ENCODE data around the gene CFB. TPM values are rescaled to one million over a fixed set of nuclear protein-coding genes. Genes with fewer than 3 reads are reported as not detected.

CFB gene
- total and polyA plus RNA-seq, 7 experiments from 2014 or later, result 0.56 to 1.8 (median 1.4) TPM; not detected in 2

GRCh38 chr6:31898383-31899011, 47.4 kb upstream of the CFB start:
- peak in 7 of 9 donors; percentile 54 to 68 (median 63) for DNase-seq
- peak overlapping the region; percentile 93 for H3K4me3 ChIP-seq (ENCODE audit: low read length)
- H3K4me1 ChIP-seq (ENCODE audit: control insufficient read depth in 2 of 2, insufficient read depth in 2 of 2, low read length in 2 of 2), result peaks cover 19 to 23% of the 10 kb centered on the region in 2 donors

GRCh38 chr6:31899215-31899614, 46.7 kb upstream of the CFB start:
- H3K4me1 ChIP-seq (ENCODE audit: control insufficient read depth in 2 of 2, insufficient read depth in 2 of 2, low read length in 2 of 2), result peaks cover 19 to 23% of the 10 kb centered on the region in 2 donors
- intact Hi-C loops (cut with micrococcal nuclease), result loop anchor here (2.0 to 10.0 kb wide), 6 partner anchors 102 to 1070 kb away; partner anchors contain the start of genes AGPAT1 (in 1 of the 2), BRD2 (in 1 of the 2), FKBPL (in 1 of the 2) and GPSM3 (in 1 of the 2)
- Mint-ChIP-seq H3K27ac (peak overlapping the region in 8 of 9 donors; percentile 15 to 95 (median 78)), H3K27me3 (peaks cover 0 to 5% (median 0%) of the 10 kb centered on the region in 5 donors), H3K4me3 (peak overlapping the region; percentile 67 to 99 (median 86)), H3K4me1 (peaks cover 30 to 50% (median 44%) of the 10 kb centered on the region in 7 donors), H3K36me3 (peaks cover 0 to 8% (median 0%) of the 10 kb centered on the region in 5 donors), H3K9me3 (peaks cover 0 to 3% (median 0%) of the 10 kb centered on the region in 11 donors)
- H3K36me3 ChIP-seq (ENCODE audit: control insufficient read depth in 2 of 3, insufficient read depth in 3 of 3, low read length in 3 of 3), result peaks cover 0 to 10% (median 0%) of the 10 kb centered on the region in 3 experiments
- no peaks in the 10 kb centered on the region for H3K27me3 ChIP-seq (ENCODE audit: control insufficient read depth in 2 of 2, insufficient read depth in 2 of 2, low read length in 2 of 2)
- DNase-seq (no peak), ATAC-seq (no peak)
- POLR2A ChIA-PET, result interaction anchor here (1.1 to 2.3 kb wide), 4 partner anchors 9 to 1069 kb away, joined by 4 to 13 read pairs (median 7); partner anchors contain the start of genes BRD2, NEU1 and SKIC2
- H3K4me3 ChIP-seq (ENCODE audit: low read length), result no peak overlapping the region
- no peaks in the 10 kb centered on the region for H3K9me3 ChIP-seq (ENCODE audit: control insufficient read depth in 2 of 3, low read length in 3 of 3)
- peak overlapping the region; percentile 96 for H3K27ac ChIP-seq (ENCODE audit: low read depth, low read length)
- CTCF ChIA-PET, result interaction anchor here (1.5 kb wide), 1 partner anchor 36 kb away, joined by 4 read pairs; the partner anchor contains the start of gene NEU1

More at GRCh38 chr6:31898383-31899011, 47.4 kb upstream of the CFB start:
- peaks cover 0 to 11% (median under 1%) of the 10 kb centered on the region in 3 experiments for H3K36me3 ChIP-seq (ENCODE audit: control insufficient read depth in 2 of 3, insufficient read depth in 3 of 3, low read length in 3 of 3)
- ATAC-seq, result peak; percentile 41
- intact Hi-C loops (cut with micrococcal nuclease), result loop anchor here (1.0 to 10.0 kb wide), 11 partner anchors 61 to 1070 kb away; partner anchors contain the start of genes ABHD16A (in 2 of the 2), AGPAT1 (in 1 of the 2), BAG6 (in 1 of the 2) and BRD2 (in 1 of the 2)
- peak overlapping the region; percentile 96 for H3K27ac ChIP-seq (ENCODE audit: low read depth, low read length)
- H3K27me3 Mint-ChIP-seq, result peaks cover 0 to 2% (median 0%) of the 10 kb centered on the region in 5 donors
- H3K4me3 Mint-ChIP-seq, result peak overlapping the region; percentile 92 to 99 (median 96)
- ChIA-PET POLR2A (interaction anchor here (0.6 to 2.3 kb wide), 15 partner anchors 10 to 1070 kb away, joined by 3 to 13 read pairs (median 4); partner anchors contain the start of genes ATF6B, BAG6, BRD2 and C6orf47), CTCF (interaction anchor here (0.6 to 1.5 kb wide), 6 partner anchors 9 to 895 kb away, joined by 3 to 4 read pairs (median 4); partner anchors contain the start of gene NEU1)
- no peaks in the 10 kb centered on the region for H3K27me3 ChIP-seq (ENCODE audit: control insufficient read depth in 2 of 2, insufficient read depth in 2 of 2, low read length in 2 of 2)
- H3K27ac Mint-ChIP-seq, result peak overlapping the region; percentile 91 to 99 (median 97)
- peaks cover 30 to 50% (median 44%) of the 10 kb centered on the region in 7 donors for H3K4me1 Mint-ChIP-seq
- peaks cover 0 to 8% (median 2%) of the 10 kb centered on the region in 5 donors for H3K36me3 Mint-ChIP-seq
- H3K9me3 Mint-ChIP-seq, result peaks cover 0 to 3% (median 0%) of the 10 kb centered on the region in 11 donors
- H3K9me3 ChIP-seq (ENCODE audit: control insufficient read depth in 2 of 3, low read length in 3 of 3), result no peaks in the 10 kb centered on the region

GRCh38 chr6:31899882-31900722, 45.8 kb upstream of the CFB start:
- POLR2A ChIA-PET, result interaction anchor here (0.6 to 1.3 kb wide), 2 partner anchors 37 to 315 kb away, joined by 3 to 5 read pairs; partner anchors contain the start of gene NEU1
- peaks cover 0 to 3% (median 0%) of the 10 kb centered on the region in 11 donors for H3K9me3 Mint-ChIP-seq
- peaks cover 0 to 10% (median 0%) of the 10 kb centered on the region in 3 experiments for H3K36me3 ChIP-seq (ENCODE audit: control insufficient read depth in 2 of 3, insufficient read depth in 3 of 3, low read length in 3 of 3)
- H3K36me3 Mint-ChIP-seq, result peaks cover 0 to 7% (median 0%) of the 10 kb centered on the region in 5 donors
- no peaks in the 10 kb centered on the region for H3K27me3 ChIP-seq (ENCODE audit: control insufficient read depth in 2 of 2, insufficient read depth in 2 of 2, low read length in 2 of 2)
- H3K4me3 ChIP-seq (ENCODE audit: low read length), result no peak overlapping the region
- intact Hi-C loops (cut with micrococcal nuclease), result loop anchor here (2.0 to 10.0 kb wide), 6 partner anchors 103 to 1069 kb away; partner anchors contain the start of genes AGPAT1 (in 1 of the 2), BRD2 (in 1 of the 2), FKBPL (in 1 of the 2) and GPSM3 (in 1 of the 2)
- H3K4me1 Mint-ChIP-seq, result peaks cover 30 to 50% (median 44%) of the 10 kb centered on the region in 7 donors
- peaks cover 0 to 5% (median 0%) of the 10 kb centered on the region in 5 donors for H3K27me3 Mint-ChIP-seq
- no peak for DNase-seq
- no peak overlapping the region for H3K27ac ChIP-seq (ENCODE audit: low read depth, low read length)
- peak overlapping the region; percentile 12 to 99 (median 86) for H3K4me3 Mint-ChIP-seq
- H3K27ac Mint-ChIP-seq, result peak overlapping the region in 7 of 9 donors; percentile 15 to 91 (median 77)
- no peaks in the 10 kb centered on the region for H3K9me3 ChIP-seq (ENCODE audit: control insufficient read depth in 2 of 3, low read length in 3 of 3)
- CTCF ChIA-PET, result no interaction called here
- peaks cover 19 to 23% of the 10 kb centered on the region in 2 donors for H3K4me1 ChIP-seq (ENCODE audit: control insufficient read depth in 2 of 2, insufficient read depth in 2 of 2, low read length in 2 of 2)
- no peak for ATAC-seq

GRCh38 chr6:31900917-31901414, 44.9 kb upstream of the CFB start:
- Histone ChIP-seq H3K27ac (ENCODE audit: low read depth, low read length) (peak overlapping the region; percentile 83), H3K27me3 (ENCODE audit: control insufficient read depth in 2 of 2, insufficient read depth in 2 of 2, low read length in 2 of 2) (no peaks in the 10 kb centered on the region), H3K4me3 (ENCODE audit: low read length) (peak overlapping the region; percentile 80), H3K4me1 (ENCODE audit: control insufficient read depth in 2 of 2, insufficient read depth in 2 of 2, low read length in 2 of 2) (peaks cover 19 to 23% of the 10 kb centered on the region in 2 donors), H3K9me3 (ENCODE audit: control insufficient read depth in 2 of 3, low read length in 3 of 3) (no peaks in the 10 kb centered on the region), H3K36me3 (ENCODE audit: control insufficient read depth in 2 of 3, insufficient read depth in 3 of 3, low read length in 3 of 3) (peaks cover 0 to 6% (median 0%) of the 10 kb centered on the region in 3 experiments)
- Mint-ChIP-seq H3K9me3 (peaks cover 0 to 3% (median 0%) of the 10 kb centered on the region in 11 donors), H3K36me3 (peaks cover 0 to 7% (median 0%) of the 10 kb centered on the region in 5 donors), H3K27ac (peak overlapping the region in 5 of 9 donors; percentile 6 to 85 (median 36)), H3K4me1 (peaks cover 25 to 41% (median 39%) of the 10 kb centered on the region in 7 donors), H3K27me3 (peaks cover 0 to 5% (median 0%) of the 10 kb centered on the region in 5 donors), H3K4me3 (peak overlapping the region; percentile 42 to 96 (median 86))
- ChIA-PET POLR2A (interaction anchor here (1.3 kb wide), 1 partner anchor 38 kb away, joined by 5 read pairs; the partner anchor contains the start of gene NEU1), CTCF (no interaction called here)
- intact Hi-C loops (cut with micrococcal nuclease), result no loop called here
- DNase-seq (peak in 1 of 9 donors; percentile 8), ATAC-seq (no peak)

- H3K36me3 Mint-ChIP-seq, result peaks cover 0 to 7% (median 0%) of the 10 kb centered on the region in 5 donors
- DNase-seq (peak; percentile 21 to 79 (median 72)), ATAC-seq (peak; percentile 30)
- H3K4me3 ChIP-seq (ENCODE audit: low read length), result peak overlapping the region; percentile 80
- peaks cover 0 to 3% (median 0%) of the 10 kb centered on the region in 11 donors for H3K9me3 Mint-ChIP-seq
- H3K27me3 Mint-ChIP-seq, result peaks cover 0 to 11% (median 0%) of the 10 kb centered on the region in 5 donors
- ChIA-PET CTCF (no interaction called here), POLR2A (interaction anchor here (0.6 to 1.7 kb wide), 5 partner anchors 12 to 707 kb away, joined by 3 to 6 read pairs (median 5); partner anchors contain the start of genes GPANK1 and NEU1)
- peaks cover 15 to 21% of the 10 kb centered on the region in 2 donors for H3K4me1 ChIP-seq (ENCODE audit: control insufficient read depth in 2 of 2, insufficient read depth in 2 of 2, low read length in 2 of 2)
- H3K4me1 Mint-ChIP-seq, result peaks cover 20 to 36% (median 34%) of the 10 kb centered on the region in 7 donors
- intact Hi-C loops (cut with micrococcal nuclease), result no loop called here
- no peaks in the 10 kb centered on the region for H3K27me3 ChIP-seq (ENCODE audit: control insufficient read depth in 2 of 2, insufficient read depth in 2 of 2, low read length in 2 of 2)
- H3K9me3 ChIP-seq (ENCODE audit: control insufficient read depth in 2 of 3, low read length in 3 of 3), result no peaks in the 10 kb centered on the region
- H3K27ac ChIP-seq (ENCODE audit: low read depth, low read length), result peak overlapping the region; percentile 83
- peaks cover 0 to 6% (median 0%) of the 10 kb centered on the region in 3 experiments for H3K36me3 ChIP-seq (ENCODE audit: control insufficient read depth in 2 of 3, insufficient read depth in 3 of 3, low read length in 3 of 3)
- H3K27ac Mint-ChIP-seq, result peak overlapping the region in 8 of 9 donors; percentile 58 to 85 (median 75)
- peak overlapping the region; percentile 42 to 96 (median 86) for H3K4me3 Mint-ChIP-seq
These were observed 44.4 kb upstream of the CFB start for GRCh38 chr6:31901415-31901952.

All from naive thymus-derived CD4-positive, alpha-beta T cell (primary cell).